ENCODE data around the gene AP3M1.
"Not testable (repeated sequence)": the region's sequence is repeated elsewhere in the genome, so short reads cannot be mapped to it uniquely, and the experiment has no call there.

The AP3M1 gene

DNA sequence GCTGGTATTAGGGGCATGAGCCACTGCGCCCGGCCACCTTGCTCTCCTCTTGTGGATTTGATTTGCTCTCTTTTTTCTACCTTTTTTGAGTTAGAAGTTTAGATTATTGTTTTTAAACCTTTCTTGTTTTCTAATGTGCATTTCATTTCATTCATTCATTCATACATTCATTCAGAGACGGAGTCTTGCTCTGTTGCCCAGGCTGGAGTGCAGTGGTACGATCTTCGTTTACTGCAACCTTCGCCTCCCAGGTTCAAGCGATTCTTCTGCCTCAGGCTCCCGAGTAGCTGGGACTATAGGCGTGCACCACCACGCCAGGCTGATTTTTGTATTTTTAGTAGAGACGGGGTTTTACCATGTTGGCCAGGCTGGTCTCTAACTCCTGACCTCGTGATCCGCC, 38.0 kb upstream of the AP3M1 start:
- WGBS (ENCODE audit: insufficient coverage): 98% methylated on average over 8 of the region's 13 CpGs
- H3K36me3 ChIP-seq (ENCODE audit: control insufficient read depth in 4 of 4, insufficient read depth in 4 of 4, low read length in 3 of 4); H3K27ac ChIP-seq (ENCODE audit: insufficient read depth in 1 of 2, low read depth in 1 of 2, low read length in 2 of 2, poor library complexity in 1 of 2, severe bottlenecking in 2 of 2); POLR2A ChIA-PET; DNase-seq; H3K4me3 ChIP-seq (ENCODE audit: control insufficient read depth in 1 of 7, extremely low read depth in 1 of 7, insufficient read depth in 4 of 7, low read depth in 2 of 7, low read length in 6 of 7); H3K9me3 ChIP-seq (ENCODE audit: control extremely low read depth in 1 of 5, control insufficient read depth in 4 of 5, insufficient read depth in 2 of 5, low read depth in 1 of 5, low read length in 4 of 5); H3K27me3 ChIP-seq (replicated peaks in 2 of 5; ENCODE audit: control insufficient read depth in 4 of 5, insufficient read depth in 5 of 5, low read length in 4 of 5): not testable (repeated sequence)
- CTCF ChIA-PET: interaction anchor here (1.4 to 3.6 kb wide), 2 partner anchors 20 to 23 kb away, joined by 5 to 22 read pairs; no protein-coding TSS in a partner anchor
- peaks cover 2 to 30% (median 12%) of the 10 kb centered on the region in 4 experiments for H3K4me1 ChIP-seq (ENCODE audit: control extremely low read depth in 1 of 4, control insufficient read depth in 4 of 4, insufficient read depth in 4 of 4, low read length in 3 of 4)

- POLR2A ChIA-PET: no interaction called here
- WGBS (ENCODE audit: insufficient coverage): no CpG with 5 or more reads among the region's 1 CpG
- H3K27ac ChIP-seq (ENCODE audit: insufficient read depth in 1 of 2, low read depth in 1 of 2, low read length in 2 of 2, poor library complexity in 1 of 2, severe bottlenecking in 2 of 2): no peak overlapping the region
- H3K27me3 ChIP-seq (replicated peaks in 2 of 5; ENCODE audit: control insufficient read depth in 4 of 5, insufficient read depth in 5 of 5, low read length in 4 of 5): no peaks in the 10 kb centered on the region
- H3K9me3 ChIP-seq (ENCODE audit: control extremely low read depth in 1 of 5, control insufficient read depth in 4 of 5, insufficient read depth in 2 of 5, low read depth in 1 of 5, low read length in 4 of 5): no peaks in the 10 kb centered on the region
- CTCF ChIA-PET: interaction anchor here (1.2 to 1.5 kb wide), 3 partner anchors 9 to 37 kb away, joined by 3 to 5 read pairs (median 4); partner anchors contain the start of gene AP3M1
- H3K4me3 ChIP-seq (ENCODE audit: control insufficient read depth in 1 of 7, extremely low read depth in 1 of 7, insufficient read depth in 4 of 7, low read depth in 2 of 7, low read length in 6 of 7): no peak overlapping the region
- peaks cover 2 to 25% (median 12%) of the 10 kb centered on the region in 4 experiments for H3K4me1 ChIP-seq (ENCODE audit: control extremely low read depth in 1 of 4, control insufficient read depth in 4 of 4, insufficient read depth in 4 of 4, low read length in 3 of 4)
- H3K36me3 ChIP-seq (ENCODE audit: control insufficient read depth in 4 of 4, insufficient read depth in 4 of 4, low read length in 3 of 4): no peaks in the 10 kb centered on the region
- DNase-seq: no peak
Observed at GRCh38 chr10:74187237-74187636, 36.6 kb upstream of the AP3M1 start.

DNA sequence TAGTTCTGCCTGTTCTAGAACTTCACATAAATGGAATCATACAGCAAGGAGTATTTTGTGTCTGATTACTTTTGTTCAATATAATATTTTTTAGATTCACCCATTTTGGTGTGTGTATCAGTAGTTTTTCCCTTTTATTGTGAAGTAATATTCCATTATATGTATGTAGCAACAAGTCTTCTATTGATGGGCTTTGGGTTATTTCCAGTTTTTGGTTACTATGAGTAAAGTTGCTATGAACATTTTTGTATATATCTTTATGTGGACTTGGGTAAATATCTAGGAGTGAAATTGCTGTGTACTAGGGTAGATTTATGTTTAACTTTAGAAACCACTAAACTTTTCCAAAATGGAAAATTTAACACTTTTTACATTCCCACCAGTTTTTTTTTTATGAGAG, 36.0 kb upstream of the AP3M1 start:
- H3K4me1 ChIP-seq (ENCODE audit: control extremely low read depth in 1 of 4, control insufficient read depth in 4 of 4, insufficient read depth in 4 of 4, low read length in 3 of 4): peaks cover 2 to 25% (median 12%) of the 10 kb centered on the region in 4 experiments
- H3K4me3 ChIP-seq (ENCODE audit: control insufficient read depth in 1 of 7, extremely low read depth in 1 of 7, insufficient read depth in 4 of 7, low read depth in 2 of 7, low read length in 6 of 7): no peak overlapping the region
- H3K27ac ChIP-seq (ENCODE audit: insufficient read depth in 1 of 2, low read depth in 1 of 2, low read length in 2 of 2, poor library complexity in 1 of 2, severe bottlenecking in 2 of 2): no peak overlapping the region
- no peaks in the 10 kb centered on the region for H3K27me3 ChIP-seq (replicated peaks in 2 of 5; ENCODE audit: control insufficient read depth in 4 of 5, insufficient read depth in 5 of 5, low read length in 4 of 5)
- POLR2A ChIA-PET: no interaction called here
- DNase-seq: no peak
- CTCF ChIA-PET: interaction anchor here (1.2 to 1.5 kb wide), 2 partner anchors 9 to 26 kb away, joined by 4 to 5 read pairs; no protein-coding TSS in a partner anchor
- H3K36me3 ChIP-seq (ENCODE audit: control insufficient read depth in 4 of 4, insufficient read depth in 4 of 4, low read length in 3 of 4): no peaks in the 10 kb centered on the region
- no peaks in the 10 kb centered on the region for H3K9me3 ChIP-seq (ENCODE audit: control extremely low read depth in 1 of 5, control insufficient read depth in 4 of 5, insufficient read depth in 2 of 5, low read depth in 1 of 5, low read length in 4 of 5)

DNA sequence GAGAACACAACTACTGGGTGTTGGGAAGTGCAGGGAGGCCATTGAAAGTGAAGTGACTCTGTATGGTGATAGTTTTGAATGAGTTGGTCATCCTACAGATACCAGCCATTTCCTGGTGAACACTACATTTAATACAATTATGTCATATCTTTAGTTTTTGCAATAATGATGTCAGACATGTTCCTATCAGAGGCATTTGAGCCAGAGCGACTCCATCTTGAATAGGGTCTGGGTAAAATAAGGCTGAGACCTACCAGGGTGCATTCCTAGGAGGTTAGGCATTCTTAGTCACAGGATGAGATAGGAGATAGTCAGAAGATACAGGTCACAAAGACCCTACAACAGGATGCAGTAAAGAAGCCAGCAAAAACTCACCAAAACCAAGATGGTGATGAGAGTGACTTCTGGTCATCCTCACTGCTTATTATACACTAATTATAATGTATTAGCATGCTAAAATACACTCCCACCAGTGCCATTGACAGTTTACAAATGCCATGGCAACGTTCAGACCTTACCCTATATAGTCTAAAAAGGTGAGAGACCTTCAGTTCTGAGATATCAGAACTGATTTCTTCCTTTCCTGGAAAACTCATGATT, 28.6 kb upstream of the AP3M1 start:
- Histone ChIP-seq H3K27me3 (replicated peaks in 2 of 5; ENCODE audit: control insufficient read depth in 4 of 5, insufficient read depth in 5 of 5, low read length in 4 of 5) (no peaks in the 10 kb centered on the region), H3K36me3 (ENCODE audit: control insufficient read depth in 4 of 4, insufficient read depth in 4 of 4, low read length in 3 of 4) (no peaks in the 10 kb centered on the region), H3K4me1 (ENCODE audit: control extremely low read depth in 1 of 4, control insufficient read depth in 4 of 4, insufficient read depth in 4 of 4, low read length in 3 of 4) (peaks cover 9 to 35% (median 20%) of the 10 kb centered on the region in 4 experiments), H3K27ac (ENCODE audit: insufficient read depth in 1 of 2, low read depth in 1 of 2, low read length in 2 of 2, poor library complexity in 1 of 2, severe bottlenecking in 2 of 2) (no peak overlapping the region), H3K9me3 (ENCODE audit: control extremely low read depth in 1 of 5, control insufficient read depth in 4 of 5, insufficient read depth in 2 of 5, low read depth in 1 of 5, low read length in 4 of 5) (no peaks in the 10 kb centered on the region), H3K4me3 (ENCODE audit: control insufficient read depth in 1 of 7, extremely low read depth in 1 of 7, insufficient read depth in 4 of 7, low read depth in 2 of 7, low read length in 6 of 7) (no peak overlapping the region)
- POLR2A ChIA-PET: no interaction called here
- DNase-seq: no peak
- 94% methylated on average over 2 of the region's 2 CpGs for WGBS (ENCODE audit: insufficient coverage)
- CTCF ChIA-PET: interaction anchor here (1.2 to 2.2 kb wide), 3 partner anchors 29 to 54 kb away, joined by 3 to 15 read pairs (median 5); partner anchors contain the start of gene AP3M1

GRCh38 chr10:74178042-74178791, 27.6 kb upstream of the AP3M1 start:
- WGBS (ENCODE audit: insufficient coverage): 89% methylated on average over 1 of the region's 5 CpGs
- Histone ChIP-seq H3K4me1 (ENCODE audit: control extremely low read depth in 1 of 4, control insufficient read depth in 4 of 4, insufficient read depth in 4 of 4, low read length in 3 of 4) (peaks cover 9 to 35% (median 20%) of the 10 kb centered on the region in 4 experiments), H3K4me3 (ENCODE audit: control insufficient read depth in 1 of 7, extremely low read depth in 1 of 7, insufficient read depth in 4 of 7, low read depth in 2 of 7, low read length in 6 of 7) (peak overlapping the region in 1 of 7 experiments; percentile 48), H3K27ac (ENCODE audit: insufficient read depth in 1 of 2, low read depth in 1 of 2, low read length in 2 of 2, poor library complexity in 1 of 2, severe bottlenecking in 2 of 2) (no peak overlapping the region), H3K9me3 (ENCODE audit: control extremely low read depth in 1 of 5, control insufficient read depth in 4 of 5, insufficient read depth in 2 of 5, low read depth in 1 of 5, low read length in 4 of 5) (no peaks in the 10 kb centered on the region), H3K27me3 (replicated peaks in 2 of 5; ENCODE audit: control insufficient read depth in 4 of 5, insufficient read depth in 5 of 5, low read length in 4 of 5) (no peaks in the 10 kb centered on the region), H3K36me3 (ENCODE audit: control insufficient read depth in 4 of 4, insufficient read depth in 4 of 4, low read length in 3 of 4) (no peaks in the 10 kb centered on the region)
- ChIA-PET POLR2A (no interaction called here), CTCF (interaction anchor here (0.6 to 2.2 kb wide), 6 partner anchors 9 to 248 kb away, joined by 3 to 15 read pairs (median 4); partner anchors contain the start of gene AP3M1)
- no peak for DNase-seq

DNA sequence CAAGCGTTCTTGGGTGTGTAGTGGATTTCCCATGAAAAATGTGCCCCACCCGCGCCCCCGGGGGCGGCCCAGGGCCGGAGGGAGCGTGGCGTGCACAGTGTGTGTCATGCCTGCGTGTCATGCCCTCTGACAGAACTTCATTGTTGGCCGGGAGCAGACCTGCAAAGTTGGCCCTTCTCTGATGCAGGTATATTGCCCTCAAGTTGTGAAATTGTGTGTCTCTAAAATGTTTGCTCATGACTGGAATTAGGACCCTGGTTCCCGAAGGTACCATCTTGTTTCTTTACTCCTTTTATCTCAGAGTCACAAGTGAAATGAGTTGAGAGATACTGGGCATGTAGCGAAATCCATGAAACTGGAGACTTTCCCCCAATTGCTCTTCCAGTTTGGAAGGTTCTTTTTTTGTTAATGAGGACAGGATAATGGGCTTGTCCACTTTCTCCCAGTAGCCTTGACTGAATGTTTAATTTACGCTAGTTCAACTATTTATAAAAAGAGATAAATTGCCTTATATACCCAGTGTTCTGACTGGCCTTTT, 26.6 kb upstream of the AP3M1 start:
- CTCF ChIA-PET: interaction anchor here (0.6 to 2.2 kb wide), 4 partner anchors 8 to 247 kb away, joined by 3 to 15 read pairs (median 4); no protein-coding TSS in a partner anchor
- 0% methylated on average over 10 of the region's 13 CpGs for WGBS (ENCODE audit: insufficient coverage)

More for the DNA sequence above, 26.6 kb upstream of the AP3M1 start:
- peak in 1 of 3 donors; percentile 45 for DNase-seq
- Histone ChIP-seq H3K4me3 (ENCODE audit: control insufficient read depth in 1 of 7, extremely low read depth in 1 of 7, insufficient read depth in 4 of 7, low read depth in 2 of 7, low read length in 6 of 7) (peak overlapping the region; percentile 71 to 98 (median 89)), H3K27me3 (replicated peaks in 2 of 5; ENCODE audit: control insufficient read depth in 4 of 5, insufficient read depth in 5 of 5, low read length in 4 of 5) (no peaks in the 10 kb centered on the region), H3K9me3 (ENCODE audit: control extremely low read depth in 1 of 5, control insufficient read depth in 4 of 5, insufficient read depth in 2 of 5, low read depth in 1 of 5, low read length in 4 of 5) (no peaks in the 10 kb centered on the region), H3K36me3 (ENCODE audit: control insufficient read depth in 4 of 4, insufficient read depth in 4 of 4, low read length in 3 of 4) (no peaks in the 10 kb centered on the region), H3K27ac (ENCODE audit: insufficient read depth in 1 of 2, low read depth in 1 of 2, low read length in 2 of 2, poor library complexity in 1 of 2, severe bottlenecking in 2 of 2) (peak overlapping the region; percentile 83 to 95), H3K4me1 (ENCODE audit: control extremely low read depth in 1 of 4, control insufficient read depth in 4 of 4, insufficient read depth in 4 of 4, low read length in 3 of 4) (peaks cover 9 to 36% (median 20%) of the 10 kb centered on the region in 4 experiments)
- POLR2A ChIA-PET: interaction anchor here (1.2 kb wide), 1 partner anchor 13 kb away, joined by 4 read pairs; no protein-coding TSS in a partner anchor

Data from common myeloid progenitor, CD34-positive (primary cell).